GM23248 (cell line): ENCODE results near the gene PEX14.

Experiments used
- EZH2 ChIP-seq: fragments of 200-600 bp; sonication (generic); IDR thresholded peaks from 2 replicates; pipeline ENCODE4 v1.6.1; 2018; ENCODE audit warnings: antibody characterized with exemption, mild to moderate bottlenecking; ENCODE audit not compliant: insufficient read depth, poor library complexity, severe bottlenecking
- EZH2phosphoT487 ChIP-seq: fragments of 200-600 bp; sonication (generic); IDR thresholded peaks from 2 replicates; pipeline ENCODE4 v1.6.1; 2018; ENCODE audit warnings: antibody characterized with exemption, moderate library complexity, mild to moderate bottlenecking, low read depth; ENCODE audit not compliant: insufficient read depth

DNA sequence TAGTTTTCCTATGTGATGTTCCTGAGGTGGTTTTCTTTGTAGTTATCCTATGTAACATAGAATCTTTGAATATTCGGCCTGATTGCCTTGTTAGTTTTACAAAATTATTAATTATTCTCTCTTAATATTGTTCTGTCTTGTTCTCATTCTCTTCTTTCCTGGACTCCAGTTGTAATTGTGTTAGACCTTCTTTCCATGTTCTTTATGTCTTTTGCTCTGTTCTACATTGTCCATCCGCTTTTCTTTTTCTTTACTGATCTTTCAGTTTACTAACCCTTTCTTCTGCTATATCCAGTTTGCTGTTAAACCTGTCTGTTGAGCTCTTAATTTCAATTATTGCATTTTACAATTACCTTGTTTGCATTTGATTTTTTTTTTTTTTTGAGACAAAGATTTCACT is 89.3 kb downstream of the PEX14 start:
- no peak for TF ChIP-seq EZH2
- TF ChIP-seq EZH2phosphoT487 = no peak
